HL-60/S4 treated with phorbol 12-myristate 13-acetate at 8.2 ng/mL for 4 days and 3 days (cell line): ENCODE results near the gene GPD1L.
"Not testable (repeated sequence)": the region's sequence is repeated elsewhere in the genome, so short reads cannot be mapped to it uniquely, and the experiment has no call there.

Experiments used
- in situ Hi-C: fragments of 300-500 bp; cut with MboI; formaldehyde crosslinking; loops from 2 replicates; pipeline ENCODE4 v1.15.0; 2022; ENCODE audit warnings: low sequenced_read_pairs

GPD1L gene

GRCh38 chr3:32106132-32106928, at the start of gene GPD1L:
GPD1L (plus strand) TSS chr3:32106620; CDS start chr3:32106712, 92 bp downstream.
- in situ Hi-C loops: no loop called here

GRCh38 chr3:32058465-32058864, 48.0 kb upstream of the GPD1L start:
- in situ Hi-C loops: not testable (repeated sequence)

GRCh38 chr3:32062950-32063582, 43.4 kb upstream of the GPD1L start:
- in situ Hi-C loops: no loop called here

- in situ Hi-C loops: no loop called here
Observed at GRCh38 chr3:32066686-32067085, 39.7 kb upstream of the GPD1L start.

GRCh38 chr3:32074194-32074593, 32.2 kb upstream of the GPD1L start:
- in situ Hi-C loops: not testable (repeated sequence)

GRCh38 chr3:32076566-32076965, 29.9 kb upstream of the GPD1L start:
- in situ Hi-C loops: no loop called here

GRCh38 chr3:32077260-32078084, 28.9 kb upstream of the GPD1L start:
- in situ Hi-C loops: no loop called here

GRCh38 chr3:32078085-32078634, 28.3 kb upstream of the GPD1L start:
- in situ Hi-C loops: no loop called here

GRCh38 chr3:32078864-32079263, 27.6 kb upstream of the GPD1L start:
- in situ Hi-C loops: no loop called here

GRCh38 chr3:32082721-32083120, 23.7 kb upstream of the GPD1L start:
- in situ Hi-C loops: no loop called here

- in situ Hi-C loops: no loop called here
Observed at GRCh38 chr3:32083702-32084270, 22.6 kb upstream of the GPD1L start.

- in situ Hi-C loops: no loop called here
Observed at GRCh38 chr3:32084870-32085269, 21.6 kb upstream of the GPD1L start.

GRCh38 chr3:32086464-32086863, 20.0 kb upstream of the GPD1L start:
- in situ Hi-C loops: no loop called here

GRCh38 chr3:32089476-32089875, 16.9 kb upstream of the GPD1L start:
- in situ Hi-C loops: no loop called here

- in situ Hi-C loops: no loop called here
Observed at GRCh38 chr3:32093204-32093603, 13.2 kb upstream of the GPD1L start.

- in situ Hi-C loops: no loop called here
Observed at GRCh38 chr3:32095431-32095830, 11.0 kb upstream of the GPD1L start.

GRCh38 chr3:32097768-32098167, 8.7 kb upstream of the GPD1L start:
- in situ Hi-C loops: no loop called here

- in situ Hi-C loops: no loop called here
Observed at GRCh38 chr3:32098528-32098927, 7.9 kb upstream of the GPD1L start.

GRCh38 chr3:32100465-32100864, 6.0 kb upstream of the GPD1L start:
- in situ Hi-C loops: no loop called here

GRCh38 chr3:32102289-32102688, 4.1 kb upstream of the GPD1L start:
- in situ Hi-C loops: no loop called here

- in situ Hi-C loops: no loop called here
Observed at GRCh38 chr3:32104492-32104891, 1.9 kb upstream of the GPD1L start.
